GM19438 (cell line): Measurements from ENCODE around the gene TGFB1.
"Not testable (repeated sequence)": the region's sequence is repeated elsewhere in the genome, so short reads cannot be mapped to it uniquely, and the experiment has no call there.

Source experiments
- ATAC-seq: cut with Tn5 transposase; IDR thresholded peaks from one replicate; pipeline ENCODE4 v1.9.1; 2021; ENCODE audit warnings: low read depth; ENCODE audit not compliant: unreplicated experiment

The TGFB1 gene

GRCh38 chr19:41304706-41305483, 48.8 kb downstream of the TGFB1 start:
- no peak for ATAC-seq

DNA sequence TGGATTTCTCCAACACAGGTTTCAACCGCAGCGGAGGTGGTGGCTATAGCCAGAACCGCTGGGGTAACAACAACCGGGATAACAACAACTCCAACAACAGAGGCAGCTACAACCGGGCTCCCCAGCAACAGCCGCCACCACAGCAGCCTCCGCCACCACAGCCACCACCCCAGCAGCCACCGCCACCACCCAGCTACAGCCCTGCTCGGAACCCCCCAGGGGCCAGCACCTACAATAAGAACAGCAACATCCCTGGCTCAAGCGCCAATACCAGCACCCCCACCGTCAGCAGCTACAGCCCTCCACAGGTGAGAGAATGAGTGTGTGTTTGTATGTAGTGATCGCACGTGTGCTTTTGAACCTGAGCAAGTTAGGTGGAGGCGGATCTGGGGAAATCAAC, 49.8 kb downstream of the TGFB1 start:
- no peak for ATAC-seq

- no peak for ATAC-seq
These were observed 50.9 kb downstream of the TGFB1 start for GRCh38 chr19:41302624-41303351.

GRCh38 chr19:41300555-41300954, 53.2 kb downstream of the TGFB1 start:
- ATAC-seq, result no peak

- ATAC-seq, result no peak
These were observed 54.0 kb downstream of the TGFB1 start for GRCh38 chr19:41299755-41300089.

- no peak for ATAC-seq
These were observed 54.5 kb downstream of the TGFB1 start for GRCh38 chr19:41299046-41299754.

DNA sequence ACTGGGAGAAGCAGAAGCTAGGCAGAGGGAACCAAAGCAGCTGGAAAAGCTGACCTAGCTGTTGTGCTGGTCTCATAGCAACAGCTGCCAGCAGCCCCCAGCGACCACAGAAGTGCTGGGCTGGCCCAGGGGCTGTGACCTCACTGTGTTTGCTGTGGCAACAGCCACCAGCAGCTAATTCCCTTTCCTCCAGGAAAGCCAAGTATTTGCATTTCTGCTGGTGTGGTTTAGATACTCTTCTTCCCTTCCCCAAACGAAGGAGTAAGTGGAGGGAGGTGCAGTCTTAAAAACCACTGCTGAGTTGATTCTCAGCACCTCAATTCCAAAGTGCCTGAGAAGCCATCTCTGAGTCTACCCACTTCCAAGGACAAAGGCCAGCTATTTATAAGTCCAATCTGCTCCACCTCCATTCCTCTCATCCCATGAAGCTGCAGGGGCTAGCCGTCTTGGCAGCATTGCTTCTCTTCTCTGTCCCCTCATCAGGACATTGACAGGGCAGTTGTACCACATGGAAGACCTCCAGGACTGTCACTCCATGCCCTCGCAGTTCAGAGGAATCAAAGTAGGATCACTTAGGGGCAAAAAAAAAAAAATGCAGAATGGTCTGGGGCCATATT, 55.3 kb downstream of the TGFB1 start:
- no peak for ATAC-seq

DNA sequence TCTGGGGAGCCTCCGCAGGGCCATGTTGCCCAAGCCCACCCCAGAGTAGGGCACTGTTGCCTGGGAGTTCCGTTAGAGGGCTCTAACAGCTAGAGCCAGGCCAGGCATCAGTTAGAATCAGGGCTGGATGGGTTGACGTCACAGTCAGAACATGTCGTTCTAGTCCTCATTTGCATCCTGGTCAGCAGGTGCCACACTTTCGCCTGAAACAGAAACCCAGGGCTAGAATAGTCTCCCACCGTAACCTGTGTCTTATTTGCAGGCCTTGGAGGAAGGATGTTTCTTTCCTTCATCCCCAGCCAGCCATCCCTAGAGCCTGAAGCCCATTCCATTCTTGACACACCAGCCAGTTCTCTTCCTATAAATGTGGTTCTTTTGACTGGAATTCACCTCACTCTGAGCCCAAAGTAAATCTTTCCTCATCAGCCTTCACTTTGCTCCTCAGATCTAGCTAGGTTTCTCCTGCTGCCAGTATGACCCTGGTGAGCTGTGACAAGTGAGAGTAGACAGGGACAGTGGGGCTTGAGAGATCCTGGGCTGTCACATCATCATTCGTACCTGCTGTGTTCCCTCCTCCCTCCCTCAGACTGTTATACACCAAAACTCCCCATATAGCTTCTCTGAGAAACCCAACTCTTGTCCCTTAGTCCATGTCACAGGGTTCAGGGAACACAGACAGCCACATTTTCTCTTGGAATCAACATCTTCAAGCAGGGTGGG, 55.9 kb downstream of the TGFB1 start:
- ATAC-seq, result peak; percentile 71

- ATAC-seq, result no peak
These were observed 57.3 kb downstream of the TGFB1 start for GRCh38 chr19:41296433-41296871.

- no peak for ATAC-seq
These were observed 58.2 kb downstream of the TGFB1 start for GRCh38 chr19:41295499-41295898.

GRCh38 chr19:41294393-41294792, 59.3 kb downstream of the TGFB1 start:
- ATAC-seq, result no peak

DNA sequence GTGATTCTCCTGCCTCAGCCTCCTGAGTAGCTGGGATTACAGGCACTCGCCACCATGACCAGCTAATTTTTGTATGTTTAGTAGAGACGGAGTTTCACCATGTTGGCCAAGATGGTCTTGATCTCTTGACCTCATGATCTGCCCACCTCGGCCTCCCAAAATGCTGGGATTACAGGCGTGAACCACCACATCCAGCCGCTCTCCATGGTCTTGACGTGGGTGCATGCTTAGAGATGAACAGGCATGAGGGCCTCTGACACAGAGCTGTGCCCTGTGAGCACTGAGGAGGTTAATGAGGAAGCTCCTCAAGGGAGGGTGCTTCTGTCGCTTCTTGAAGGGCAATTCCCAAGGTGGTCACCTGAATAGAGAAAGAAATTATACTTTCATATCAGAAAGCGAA, 63.9 kb downstream of the TGFB1 start:
- ATAC-seq, result not testable (repeated sequence)

DNA sequence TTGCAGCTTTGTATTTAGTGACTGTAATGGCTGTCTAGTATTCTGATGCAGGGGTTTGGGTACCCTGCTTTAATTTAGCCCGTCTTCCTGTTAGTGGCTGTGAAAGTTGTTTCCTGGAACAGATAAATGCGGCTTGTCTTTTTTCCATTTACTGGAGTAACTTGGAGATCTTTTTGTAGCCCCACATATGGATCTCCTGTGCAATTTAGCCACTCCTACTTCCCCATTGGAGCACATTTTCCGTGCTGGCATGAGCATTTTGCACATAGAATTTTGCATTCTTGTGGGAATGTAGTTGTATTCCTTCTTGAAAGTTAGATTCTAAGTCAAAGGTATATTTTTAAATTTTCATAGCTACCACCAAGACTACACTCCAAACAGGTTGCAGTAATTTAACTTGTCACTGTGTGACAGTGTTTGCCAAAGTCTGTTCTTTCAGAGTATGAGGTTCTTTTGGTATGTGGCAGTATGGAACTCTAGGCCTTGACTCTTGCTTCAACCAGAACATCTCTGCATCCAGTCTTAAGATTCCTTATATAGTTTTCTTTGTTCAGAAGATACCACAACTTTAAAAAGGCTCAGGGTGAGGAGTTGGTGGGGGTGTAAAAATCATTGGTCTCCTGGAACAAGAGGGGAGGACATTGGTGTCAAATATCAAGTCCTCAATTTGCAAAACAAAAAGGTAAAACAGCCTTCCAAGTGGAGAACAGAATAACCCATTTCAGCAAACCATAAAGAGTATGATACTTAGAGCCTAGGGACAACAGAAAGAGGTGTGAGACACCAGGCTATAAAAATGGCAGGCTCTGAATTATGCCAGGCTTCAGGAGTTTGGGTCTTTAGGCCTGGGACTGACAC, 64.8 kb downstream of the TGFB1 start:
- no peak for ATAC-seq
